ENCODE results near the gene PMPCB.
"Not testable (repeated sequence)": the region's sequence is repeated elsewhere in the genome, so short reads cannot be mapped to it uniquely, and the experiment has no call there.

- TF ChIP-seq, protein P1, sequence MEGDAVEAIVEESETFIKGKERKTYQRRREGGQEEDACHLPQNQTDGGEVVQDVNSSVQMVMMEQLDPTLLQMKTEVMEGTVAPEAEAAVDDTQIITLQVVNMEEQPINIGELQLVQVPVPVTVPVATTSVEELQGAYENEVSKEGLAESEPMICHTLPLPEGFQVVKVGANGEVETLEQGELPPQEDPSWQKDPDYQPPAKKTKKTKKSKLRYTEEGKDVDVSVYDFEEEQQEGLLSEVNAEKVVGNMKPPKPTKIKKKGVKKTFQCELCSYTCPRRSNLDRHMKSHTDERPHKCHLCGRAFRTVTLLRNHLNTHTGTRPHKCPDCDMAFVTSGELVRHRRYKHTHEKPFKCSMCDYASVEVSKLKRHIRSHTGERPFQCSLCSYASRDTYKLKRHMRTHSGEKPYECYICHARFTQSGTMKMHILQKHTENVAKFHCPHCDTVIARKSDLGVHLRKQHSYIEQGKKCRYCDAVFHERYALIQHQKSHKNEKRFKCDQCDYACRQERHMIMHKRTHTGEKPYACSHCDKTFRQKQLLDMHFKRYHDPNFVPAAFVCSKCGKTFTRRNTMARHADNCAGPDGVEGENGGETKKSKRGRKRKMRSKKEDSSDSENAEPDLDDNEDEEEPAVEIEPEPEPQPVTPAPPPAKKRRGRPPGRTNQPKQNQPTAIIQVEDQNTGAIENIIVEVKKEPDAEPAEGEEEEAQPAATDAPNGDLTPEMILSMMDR (IDR thresholded peaks at IDR 0.05; ENCODE audit: extremely low read depth in 1 of 2, insufficient read depth in 1 of 2, low read depth in 1 of 2, low read length in 2 of 2) = not testable (repeated sequence)
- not testable (repeated sequence) for TF ChIP-seq MAX (IDR thresholded peaks at IDR 0.05; ENCODE audit: insufficient read depth, insufficient read length); POLR2A (IDR thresholded peaks at IDR 0.05; ENCODE audit: low read depth, low read length); EZH2 (IDR thresholded peaks at IDR 0.05; ENCODE audit: borderline replicate concordance, low read depth, low read length, severe bottlenecking); MYC (IDR thresholded peaks at IDR 0.05; ENCODE audit: low read depth, low read length); POLR2AphosphoS5 (IDR thresholded peaks at IDR 0.05; ENCODE audit: insufficient read depth, low read depth, low read length); JUN (IDR thresholded peaks at IDR 0.05; ENCODE audit: borderline replicate concordance, insufficient read depth, insufficient read length, low read depth); GATA2 (IDR thresholded peaks at IDR 0.05; ENCODE audit: insufficient read depth, insufficient read length, low read depth, low read length)
Observed at GRCh38 chr7:103264054-103264453, 33.2 kb upstream of the PMPCB start.

Data from endothelial cell of umbilical vein (primary cell).